ENCODE results near the gene COPZ1.
A peak's percentile ranks its signal among the peaks of the same experiment; 100 is the strongest.

Gene COPZ1

GRCh38 chr12:54359762-54360351, 34.9 kb downstream of the COPZ1 start:
- no peak for DNase-seq

- DNase-seq = peak; percentile 53 to 57
These were observed 36.0 kb downstream of the COPZ1 start for GRCh38 chr12:54360717-54361456.

- no peak for DNase-seq
These were observed 38.1 kb downstream of the COPZ1 start for GRCh38 chr12:54363047-54363446.

- no peak for DNase-seq
These were observed 38.7 kb downstream of the COPZ1 start for GRCh38 chr12:54363618-54364017.

DNA sequence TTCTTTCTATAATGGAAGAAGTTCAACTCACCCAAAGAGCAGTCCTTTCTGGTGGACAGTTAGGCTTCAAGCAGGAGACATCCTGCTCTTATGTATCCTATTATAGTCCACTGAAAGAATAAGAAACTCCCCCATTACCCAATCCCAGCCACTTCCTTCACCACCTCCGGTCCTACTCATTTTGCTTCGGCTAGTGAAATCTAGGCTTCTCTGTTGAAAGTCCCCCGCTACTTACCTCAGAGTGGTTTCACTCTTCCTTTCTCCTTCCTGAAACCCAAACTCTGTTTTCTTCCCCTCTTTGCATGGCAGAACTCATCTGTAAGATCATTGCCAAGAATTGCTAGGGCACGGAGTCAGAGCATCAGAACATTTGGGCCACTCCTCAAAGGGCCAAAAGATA, 39.5 kb downstream of the COPZ1 start, which contains the start of gene GPR84:
TSS of gene GPR84 (minus strand) at position 74 of the 400 bp plus-strand sequence. CDS start 635 bp downstream, outside the sequence.
- DNase-seq = no peak

DNA sequence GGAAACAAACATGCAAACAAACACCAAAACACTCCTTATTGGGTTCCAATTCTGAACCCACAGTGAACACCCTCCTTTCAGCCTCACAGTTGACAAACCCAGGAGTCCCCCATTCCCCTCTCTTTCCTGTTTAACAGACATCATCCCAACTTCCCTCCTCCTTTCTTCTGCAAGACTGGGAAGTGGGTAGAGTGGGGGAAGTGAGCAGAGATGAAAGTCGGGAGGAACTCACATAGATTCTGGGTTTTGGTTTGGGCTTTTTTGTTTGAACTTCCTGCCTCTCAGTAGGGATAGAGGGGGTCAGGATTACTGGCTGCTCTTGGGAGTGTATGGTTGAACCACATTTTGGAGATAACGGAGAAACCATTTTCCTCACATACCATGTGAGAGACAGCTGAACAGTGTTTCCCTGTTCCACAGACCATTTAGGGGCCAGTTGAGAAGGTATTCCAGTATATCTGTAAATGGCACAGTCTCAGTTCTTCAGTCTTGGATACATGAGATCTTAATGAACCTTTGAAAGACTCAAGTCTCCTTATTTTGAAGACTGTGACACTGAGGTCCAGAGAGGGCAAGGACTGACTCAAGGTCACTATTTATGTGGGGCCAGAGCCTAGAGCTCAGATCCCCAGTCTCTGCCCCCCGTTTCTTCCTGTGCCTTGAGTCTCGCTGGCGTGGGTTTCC, 43.2 kb downstream of the COPZ1 start:
- DNase-seq = no peak

DNA sequence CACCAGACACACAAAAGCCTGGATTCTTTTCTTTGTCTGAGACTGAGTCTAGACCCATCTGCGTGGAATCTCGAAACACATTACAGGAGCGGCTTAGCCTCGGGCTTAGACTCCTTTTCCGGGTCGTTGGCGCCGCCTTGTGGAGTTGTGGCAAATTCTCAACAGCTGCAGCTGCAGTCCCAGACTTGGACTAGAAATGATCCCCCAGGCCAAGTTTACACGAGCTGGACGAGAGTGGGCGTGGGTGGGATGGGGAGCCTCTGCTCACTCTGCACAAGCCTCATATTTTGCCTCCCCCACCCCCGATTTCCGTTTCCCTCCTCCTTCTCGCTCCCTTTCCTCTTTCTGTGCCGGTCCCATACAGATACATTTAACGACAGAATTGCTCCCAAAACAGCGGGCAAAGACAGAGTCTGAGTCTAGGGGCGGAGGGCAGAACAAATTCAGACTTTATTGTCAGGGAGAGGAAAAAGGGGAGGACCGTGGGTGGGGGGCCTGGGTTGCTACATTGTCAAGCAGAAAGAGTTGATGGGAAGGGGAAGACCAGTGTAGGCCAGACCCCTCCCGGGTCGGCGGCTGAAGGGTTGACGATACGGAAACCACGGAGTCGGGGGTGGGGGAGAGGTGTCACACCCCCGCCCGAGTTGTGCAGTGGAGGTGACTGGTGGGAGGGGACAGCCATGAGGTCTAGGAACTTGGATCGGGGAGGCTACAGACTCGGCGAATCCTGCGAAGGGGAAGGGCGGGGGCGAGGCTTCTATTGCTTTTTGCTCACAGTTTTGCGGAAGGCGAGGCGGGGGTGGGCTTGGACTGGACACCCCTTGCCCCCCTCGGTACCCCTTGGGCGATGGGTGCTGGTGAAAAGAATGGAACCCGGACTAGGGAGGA, 44.0 kb downstream of the COPZ1 start:
- DNase-seq = peak; percentile 89 to 93

- DNase-seq = no peak
These were observed 44.7 kb downstream of the COPZ1 start for GRCh38 chr12:54369597-54370131.

- DNase-seq = no peak
These were observed 45.3 kb downstream of the COPZ1 start for GRCh38 chr12:54370171-54370730.

GRCh38 chr12:54371328-54372112, 46.6 kb downstream of the COPZ1 start:
- DNase-seq = no peak

GRCh38 chr12:54372113-54372806, 47.3 kb downstream of the COPZ1 start:
- DNase-seq = no peak

DNA sequence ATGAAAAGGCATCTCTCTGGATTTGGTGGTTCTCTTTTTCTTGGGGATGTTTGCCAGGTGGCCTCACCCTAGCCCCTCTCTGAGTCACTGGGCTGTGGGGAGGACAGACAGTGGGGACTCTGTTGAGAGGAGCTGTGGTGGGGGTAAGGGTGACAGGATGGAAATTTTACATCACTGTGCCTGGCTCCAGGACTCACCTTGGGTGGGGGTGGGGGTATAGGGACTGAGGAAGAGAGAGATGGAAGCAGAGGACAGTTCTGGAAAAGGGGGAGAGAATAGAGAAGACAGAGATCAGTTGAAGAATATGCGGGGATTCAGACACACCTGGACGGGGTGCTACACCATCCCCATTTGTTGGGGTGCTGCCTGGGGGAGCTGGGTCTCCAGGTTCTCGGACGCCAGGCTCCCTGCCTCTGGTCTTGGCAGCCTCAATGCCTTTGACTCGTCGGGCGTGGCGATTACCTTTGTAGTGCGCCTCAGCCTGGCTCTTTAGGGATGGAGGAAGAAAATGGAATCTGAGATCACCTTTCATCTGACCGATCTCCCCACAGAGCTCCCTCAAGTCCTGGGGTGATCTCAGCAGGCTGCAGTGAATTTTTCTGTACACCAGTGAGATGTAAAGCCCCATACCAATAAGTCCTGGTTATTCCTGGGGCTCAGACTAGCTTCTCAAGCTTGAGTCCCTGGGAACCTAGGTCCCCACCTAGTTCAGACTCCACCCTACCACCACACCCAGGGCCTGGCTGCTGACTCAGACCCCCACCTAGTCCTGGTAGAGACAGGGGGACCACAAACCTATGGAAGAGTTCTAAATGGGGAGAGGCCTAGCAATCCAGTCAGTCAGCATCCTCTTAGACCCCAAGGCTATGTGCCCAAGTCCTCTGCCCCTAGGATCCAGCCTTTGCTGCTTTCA, 49.0 kb downstream of the COPZ1 start:
- DNase-seq = no peak

DNA sequence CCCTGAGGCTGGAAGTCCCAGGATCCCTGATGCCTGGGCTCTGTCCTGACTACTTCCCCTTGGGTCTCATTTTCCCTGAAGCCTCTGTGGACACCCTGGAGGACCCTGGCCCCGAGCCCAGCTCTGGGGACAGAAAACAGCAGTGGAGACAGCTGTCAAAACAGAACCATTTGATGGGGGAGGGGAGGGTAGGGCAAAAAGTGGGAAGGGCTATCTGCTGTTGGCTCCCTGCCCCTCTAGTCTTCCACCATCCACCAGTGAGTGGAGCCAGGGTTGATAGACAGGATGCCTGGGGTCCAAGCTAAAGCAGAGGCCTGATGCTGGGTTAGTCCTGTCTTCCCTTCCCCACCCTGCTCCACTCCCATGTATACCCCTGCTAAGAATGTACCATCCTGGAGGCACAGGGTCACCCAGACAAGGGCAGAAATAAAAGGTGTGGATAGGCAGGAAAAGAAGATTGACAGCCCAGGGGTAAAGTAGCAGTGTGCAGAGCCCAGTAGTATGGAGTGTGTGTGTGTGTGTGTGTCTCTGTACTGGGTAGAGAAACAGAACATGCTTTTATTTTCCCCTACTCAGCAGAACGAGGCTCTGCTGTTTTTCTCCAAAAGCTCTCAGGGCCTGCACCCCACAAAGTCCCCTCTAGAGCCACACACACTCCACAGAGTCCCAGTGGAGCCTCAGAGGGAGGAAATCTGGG, 49.8 kb downstream of the COPZ1 start:
- no peak for DNase-seq

- no peak for DNase-seq
These were observed 50.3 kb downstream of the COPZ1 start for GRCh38 chr12:54375259-54375579.

GRCh38 chr12:54376596-54376995, 51.7 kb downstream of the COPZ1 start:
- DNase-seq = no peak

GRCh38 chr12:54377007-54377406, 52.1 kb downstream of the COPZ1 start:
- no peak for DNase-seq

GRCh38 chr12:54377797-54378515, 53.0 kb downstream of the COPZ1 start:
- DNase-seq = no peak

GRCh38 chr12:54378796-54379397, 54.0 kb downstream of the COPZ1 start:
- no peak for DNase-seq

All from activated CD4-positive, alpha-beta T cell treated with anti-CD3 and anti-CD28 coated beads, Interleukin-2, amount 50 U/mL, for 4 hours (primary cell).